HEK293 (cell line): ENCODE measurements around the gene PHEX.

Experiments
- CTCF ChIP-seq: fragments of 450-650 bp; formaldehyde crosslinking; IDR thresholded peaks from 2 replicates; pipeline ENCODE4 v1.5.1; 2016; ENCODE audit warnings: missing biosample characterization, missing genetic modification characterization
- MZF1 ChIP-seq: fragments of 450-650 bp; formaldehyde crosslinking; IDR thresholded peaks from 2 replicates; pipeline ENCODE4 v1.5.1; 2017; ENCODE audit warnings: missing biosample characterization, missing genetic modification characterization, borderline replicate concordance
- SETDB1 ChIP-seq: IDR thresholded peaks from one replicate; pipeline ENCODE4 v1.6.1; 2017; ENCODE audit warnings: mild to moderate bottlenecking, low read length, moderate library complexity, mixed read lengths; ENCODE audit not compliant: insufficient read length
- TCF7L2 ChIP-seq: IDR thresholded peaks from 2 replicates; pipeline ENCODE4 v1.6.1; 2011; ENCODE audit warnings: low read depth, mild to moderate bottlenecking, inconsistent platforms, low read length, moderate library complexity, borderline replicate concordance
- ZBTB21 ChIP-seq: fragments of 450-650 bp; formaldehyde crosslinking; IDR thresholded peaks from 2 replicates; pipeline ENCODE4 v1.5.1; 2017; ENCODE audit warnings: missing biosample characterization, missing genetic modification characterization
- ZNF23 ChIP-seq: fragments of 450-650 bp; formaldehyde crosslinking; IDR thresholded peaks from 2 replicates; pipeline ENCODE4 v1.5.1; 2016; ENCODE audit warnings: missing biosample characterization, missing genetic modification characterization, borderline replicate concordance
- ZNF548 ChIP-seq: fragments of 450-650 bp; formaldehyde crosslinking; IDR thresholded peaks from 2 replicates; pipeline ENCODE4 v1.5.1; 2016; ENCODE audit warnings: missing biosample characterization, missing genetic modification characterization
- ZNF561 ChIP-seq: fragments of 450-650 bp; IDR thresholded peaks from 2 replicates; pipeline ENCODE4 v1.5.1; 2018; ENCODE audit warnings: missing biosample characterization, missing genetic modification characterization, borderline replicate concordance
- ZNF670 ChIP-seq: fragments of 450-650 bp; formaldehyde crosslinking; IDR thresholded peaks from 2 replicates; pipeline ENCODE4 v1.5.1; 2016; ENCODE audit warnings: missing biosample characterization, missing genetic modification characterization, low read depth
- ZXDB ChIP-seq: fragments of 450-650 bp; formaldehyde crosslinking; IDR thresholded peaks from 2 replicates; pipeline ENCODE4 v1.5.1; 2016; ENCODE audit warnings: missing biosample characterization, missing genetic modification characterization

DNA sequence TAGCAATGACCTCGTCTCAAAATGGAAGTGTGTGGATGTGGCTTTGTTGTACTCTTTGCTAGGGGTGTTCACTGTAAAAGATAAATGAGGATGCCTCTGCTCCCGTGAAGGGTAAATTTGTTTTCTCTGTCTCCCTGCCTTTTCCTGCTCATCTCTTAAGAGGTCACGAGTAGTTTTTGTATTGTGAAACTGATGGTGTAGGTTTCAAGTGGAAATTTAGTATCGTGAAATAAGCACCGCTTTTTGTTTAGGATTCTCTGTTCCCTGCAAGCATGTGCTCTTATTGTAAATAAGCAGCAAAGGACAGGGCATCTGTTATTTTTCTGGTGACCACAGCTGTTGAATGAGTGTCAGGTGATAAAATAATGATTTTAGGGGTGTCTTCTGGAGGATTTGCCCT, 104.6 kb downstream of the PHEX start:
- TF ChIP-seq TCF7L2 (no peak), CTCF (tag by site-specific recombination) (no peak), SETDB1 (no peak), ZNF23 (tag by site-specific recombination) (no peak), ZNF561 (tag by site-specific recombination) (no peak), ZNF670 (no peak), ZBTB21 (tag by site-specific recombination) (no peak), ZXDB (tag by site-specific recombination) (no peak), MZF1 (tag by site-specific recombination) (no peak), ZNF548 (tag by site-specific recombination) (no peak)
